ENCODE results near the gene WDR45B. TPM values are rescaled to one million over a fixed set of nuclear protein-coding genes. Genes with fewer than 3 reads are reported as not detected.

The WDR45B gene
- total RNA-seq, 2 donors from 2014 or later, result 75.3 to 79.1 TPM

DNA sequence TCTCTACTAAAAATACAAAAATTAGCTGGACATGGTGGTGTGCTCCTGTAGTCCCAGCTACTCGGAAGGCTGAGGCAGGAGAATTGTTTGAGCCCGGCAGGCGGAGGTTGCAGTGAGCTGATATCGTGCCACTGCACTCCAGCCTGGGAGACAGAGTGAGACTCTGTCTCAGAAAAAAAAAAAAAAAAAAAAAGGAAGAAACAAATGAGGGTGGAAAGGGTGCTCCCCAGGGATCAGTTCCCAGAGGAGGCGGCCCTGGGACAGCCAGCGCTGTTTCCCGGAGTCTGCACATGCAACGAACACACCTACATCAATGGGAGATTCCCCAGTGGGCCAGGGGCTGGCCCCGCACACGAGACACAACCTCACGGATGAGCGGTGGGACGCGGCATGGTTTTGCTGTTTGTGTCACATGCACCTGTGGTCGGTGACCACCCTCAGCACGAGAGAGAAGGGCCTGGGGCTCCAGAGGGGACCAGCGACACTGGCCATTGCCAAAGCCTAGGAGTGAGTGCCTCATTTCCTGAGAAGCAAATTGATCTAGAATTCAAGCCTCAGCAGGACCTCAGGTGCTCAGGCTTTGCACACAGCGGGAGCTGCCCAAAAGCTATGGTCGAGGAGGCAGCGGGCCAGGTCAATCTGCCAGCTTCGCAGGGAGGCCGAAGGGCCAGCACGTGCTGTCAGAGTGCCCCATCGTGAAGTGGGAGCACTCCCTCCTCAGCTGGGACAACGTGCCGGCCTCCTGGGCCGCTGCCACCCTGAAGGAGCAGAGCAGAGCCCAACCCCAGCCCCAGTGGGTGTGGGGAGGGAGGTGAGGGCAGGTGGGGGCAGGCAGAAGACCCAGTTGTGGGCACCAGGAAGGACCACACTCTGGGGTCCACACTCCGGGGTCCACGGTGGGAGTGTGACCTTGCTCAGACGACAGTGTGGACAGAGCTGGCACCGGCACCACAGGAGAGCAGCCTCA, 13.8 kb upstream of the WDR45B start:
- H3K9me3 Mint-ChIP-seq, result no peaks in the 10 kb centered on the region
- H3K4me1 ChIP-seq (ENCODE audit: control insufficient read depth, insufficient read depth, low read length), result no peaks in the 10 kb centered on the region
- H3K36me3 ChIP-seq (ENCODE audit: control insufficient read depth, insufficient read depth, low read length), result no peaks in the 10 kb centered on the region
- no peak overlapping the region for H3K4me3 Mint-ChIP-seq
- no peaks in the 10 kb centered on the region for H3K27me3 ChIP-seq (ENCODE audit: control insufficient read depth, insufficient read depth, low read length, poor library complexity, severe bottlenecking)
- WGBS, 2 experiments (ENCODE audit: insufficient coverage in 1 of 2, insufficient read length in 1 of 2), result 81 to 86% methylated on average over 21 to 31 of the region's 31 CpGs
- H3K27me3 Mint-ChIP-seq (ENCODE audit: insufficient read depth), result no peaks in the 10 kb centered on the region
- H3K27ac ChIP-seq (ENCODE audit: low read depth, low read length), result no peak overlapping the region
- H3K9ac ChIP-seq (ENCODE audit: extremely low read depth, low read length, poor library complexity, severe bottlenecking), result no peak overlapping the region
- DNase-seq, result no peak
- no peaks in the 10 kb centered on the region for H3K36me3 Mint-ChIP-seq (ENCODE audit: low read depth)
- no peak overlapping the region for H3K4me3 ChIP-seq (ENCODE audit: low read length)
- H3K4me1 Mint-ChIP-seq, result peaks cover 4% of the 10 kb centered on the region
- no peaks in the 10 kb centered on the region for H3K9me3 ChIP-seq (ENCODE audit: control insufficient read depth, low read length)
- TF ChIP-seq, protein P1, sequence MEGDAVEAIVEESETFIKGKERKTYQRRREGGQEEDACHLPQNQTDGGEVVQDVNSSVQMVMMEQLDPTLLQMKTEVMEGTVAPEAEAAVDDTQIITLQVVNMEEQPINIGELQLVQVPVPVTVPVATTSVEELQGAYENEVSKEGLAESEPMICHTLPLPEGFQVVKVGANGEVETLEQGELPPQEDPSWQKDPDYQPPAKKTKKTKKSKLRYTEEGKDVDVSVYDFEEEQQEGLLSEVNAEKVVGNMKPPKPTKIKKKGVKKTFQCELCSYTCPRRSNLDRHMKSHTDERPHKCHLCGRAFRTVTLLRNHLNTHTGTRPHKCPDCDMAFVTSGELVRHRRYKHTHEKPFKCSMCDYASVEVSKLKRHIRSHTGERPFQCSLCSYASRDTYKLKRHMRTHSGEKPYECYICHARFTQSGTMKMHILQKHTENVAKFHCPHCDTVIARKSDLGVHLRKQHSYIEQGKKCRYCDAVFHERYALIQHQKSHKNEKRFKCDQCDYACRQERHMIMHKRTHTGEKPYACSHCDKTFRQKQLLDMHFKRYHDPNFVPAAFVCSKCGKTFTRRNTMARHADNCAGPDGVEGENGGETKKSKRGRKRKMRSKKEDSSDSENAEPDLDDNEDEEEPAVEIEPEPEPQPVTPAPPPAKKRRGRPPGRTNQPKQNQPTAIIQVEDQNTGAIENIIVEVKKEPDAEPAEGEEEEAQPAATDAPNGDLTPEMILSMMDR (conservative IDR thresholded peaks at IDR 0.05), result no peak
- H3K27ac Mint-ChIP-seq, result no peak overlapping the region

DNA sequence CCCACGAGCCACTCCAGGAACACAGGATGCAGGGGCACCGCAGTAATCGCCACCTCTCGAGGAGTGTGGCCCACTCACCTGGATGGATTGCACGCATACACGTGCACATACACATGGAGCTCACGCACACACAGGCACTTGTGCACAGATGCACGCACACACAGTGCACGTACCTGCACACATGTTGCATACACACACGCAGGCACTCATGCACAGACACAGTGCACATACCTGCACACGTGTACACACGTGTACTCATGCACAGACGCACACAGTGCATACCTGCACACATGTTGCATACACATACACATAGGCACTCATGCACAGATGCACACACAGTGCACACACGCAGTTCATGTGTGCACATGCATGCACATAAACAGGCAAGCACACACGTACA, 11.6 kb upstream of the WDR45B start:
- Histone ChIP-seq H3K9me3 (ENCODE audit: control insufficient read depth, low read length) (no peaks in the 10 kb centered on the region), H3K9ac (ENCODE audit: extremely low read depth, low read length, poor library complexity, severe bottlenecking) (no peak overlapping the region), H3K4me3 (ENCODE audit: low read length) (no peak overlapping the region), H3K27ac (ENCODE audit: low read depth, low read length) (no peak overlapping the region), H3K36me3 (ENCODE audit: control insufficient read depth, insufficient read depth, low read length) (no peaks in the 10 kb centered on the region), H3K4me1 (ENCODE audit: control insufficient read depth, insufficient read depth, low read length) (no peaks in the 10 kb centered on the region), H3K27me3 (ENCODE audit: control insufficient read depth, insufficient read depth, low read length, poor library complexity, severe bottlenecking) (no peaks in the 10 kb centered on the region)
- Mint-ChIP-seq H3K4me3 (no peak overlapping the region), H3K4me1 (peaks cover under 1% of the 10 kb centered on the region), H3K9me3 (no peaks in the 10 kb centered on the region), H3K27me3 (ENCODE audit: insufficient read depth) (no peaks in the 10 kb centered on the region), H3K36me3 (ENCODE audit: low read depth) (no peaks in the 10 kb centered on the region), H3K27ac (no peak overlapping the region)
- 91 to 92% methylated on average over 14 to 15 of the region's 15 CpGs for WGBS, 2 experiments (ENCODE audit: insufficient coverage in 1 of 2, insufficient read length in 1 of 2)
- no peak for DNase-seq
- TF ChIP-seq, protein P1 (conservative IDR thresholded peaks at IDR 0.05), result no peak

DNA sequence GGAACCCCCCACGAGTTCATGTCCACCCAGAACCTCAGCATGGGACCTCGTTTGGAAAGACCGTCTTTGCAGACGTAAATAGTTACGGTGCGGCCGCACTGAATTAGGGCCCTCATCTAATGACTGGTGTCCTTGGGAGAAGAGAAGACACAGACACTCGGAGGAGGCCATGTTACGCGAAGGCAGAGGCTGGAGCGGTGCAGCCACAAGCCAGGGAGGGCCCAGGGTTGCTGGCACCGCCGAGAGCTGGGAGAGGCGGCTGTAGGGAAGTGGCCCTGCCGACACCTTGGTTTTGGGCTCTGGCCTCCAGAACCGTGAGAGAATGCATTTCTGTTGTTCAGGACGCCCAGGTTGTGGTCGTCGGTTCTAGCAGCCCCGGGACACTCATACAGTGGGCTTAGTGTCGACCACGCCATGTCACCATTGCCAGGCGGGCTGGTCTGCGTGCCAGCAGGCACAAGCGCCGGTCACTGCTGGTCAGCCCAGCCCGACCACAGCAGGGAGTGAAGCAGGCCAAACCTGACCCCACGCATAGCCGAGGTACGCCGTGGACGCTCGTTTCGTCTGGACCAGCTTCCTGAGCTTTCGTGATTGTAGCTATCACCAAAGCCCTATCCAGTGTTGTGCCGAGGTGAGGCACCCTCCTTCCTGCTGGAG, 10.7 kb upstream of the WDR45B start:
- H3K4me3 Mint-ChIP-seq, result no peak overlapping the region
- 92 to 94% methylated on average over 36 of the region's 36 CpGs for WGBS, 2 experiments (ENCODE audit: insufficient coverage in 1 of 2, insufficient read length in 1 of 2)

More for the DNA sequence above, 10.7 kb upstream of the WDR45B start:
- Mint-ChIP-seq H3K4me1 (no peaks in the 10 kb centered on the region), H3K27ac (no peak overlapping the region), H3K27me3 (ENCODE audit: insufficient read depth) (no peaks in the 10 kb centered on the region), H3K9me3 (no peaks in the 10 kb centered on the region), H3K36me3 (ENCODE audit: low read depth) (no peaks in the 10 kb centered on the region)
- Histone ChIP-seq H3K4me1 (ENCODE audit: control insufficient read depth, insufficient read depth, low read length) (no peaks in the 10 kb centered on the region), H3K9me3 (ENCODE audit: control insufficient read depth, low read length) (no peaks in the 10 kb centered on the region), H3K27me3 (ENCODE audit: control insufficient read depth, insufficient read depth, low read length, poor library complexity, severe bottlenecking) (no peaks in the 10 kb centered on the region), H3K27ac (ENCODE audit: low read depth, low read length) (no peak overlapping the region), H3K4me3 (ENCODE audit: low read length) (no peak overlapping the region), H3K9ac (ENCODE audit: extremely low read depth, low read length, poor library complexity, severe bottlenecking) (no peak overlapping the region), H3K36me3 (ENCODE audit: control insufficient read depth, insufficient read depth, low read length) (no peaks in the 10 kb centered on the region)
- TF ChIP-seq, protein P1 (conservative IDR thresholded peaks at IDR 0.05), result no peak
- no peak for DNase-seq
